SK-N-SH (cell line): Measurements from ENCODE around the gene MTIF2. TPM values are rescaled to one million over a fixed set of nuclear protein-coding genes. Genes with fewer than 3 reads are reported as not detected.
"Not testable (repeated sequence)": the region's sequence is repeated elsewhere in the genome, so short reads cannot be mapped to it uniquely, and the experiment has no call there.

Source experiments
- CTCF ChIA-PET: fragments of 300-600, 350-600 bp; formaldehyde crosslinking; extraction: SDS; loops from one replicate; lab custom pipeline; 2021; lab: Yijun Ruan, JAX
- POLR2A ChIA-PET: fragments of 350-600 bp; sonication (Branson Sonifier 250); formaldehyde crosslinking; extraction: SDS; loops from one replicate; lab custom pipeline; 2020; ENCODE audit warnings: antibody characterized with exemption, inconsistent platforms; lab: Yijun Ruan, JAX
- DNase-seq: peaks from one replicate; pipeline ENCODE4 v3.0.0; 2012
- H2AFZ ChIP-seq: fragments of 200-600 bp; sonication (generic); 2 replicates; pipeline ENCODE4 v1.8.1; 2016; ENCODE audit warnings: antibody characterized with exemption, mild to moderate bottlenecking, low read depth
- H3F3A ChIP-seq: fragments of 200-600 bp; sonication (generic); replicated peaks from 2 replicates; pipeline ENCODE3; 2016; ENCODE audit warnings: antibody characterized with exemption, mild to moderate bottlenecking; ENCODE audit not compliant: insufficient read depth
- H3K27ac ChIP-seq, 2 experiments: fragments of 200-500 bp in 1 of 2; fragments of 200-600 bp in 1 of 2; sonication (Bioruptor generic) in 1 of 2; sonication (generic), shearing (Covaris generic) in 1 of 2; 2 replicates each; pipeline versions ENCODE4 v1.5.1 to v1.6.1; 2014 to 2016; ENCODE audit warnings: low read depth in 2 of 2, inconsistent platforms in 1 of 2, low read length in 1 of 2, mild to moderate bottlenecking in 1 of 2, mixed read lengths in 1 of 2
- H3K27me3 ChIP-seq: fragments of 200-600 bp; sonication (generic), shearing (Covaris generic); 2 replicates; pipeline ENCODE4 v1.6.1; 2016; ENCODE audit warnings: mixed run types; ENCODE audit not compliant: insufficient read depth
- H3K36me3 ChIP-seq, 2 experiments: fragments of 200-500 bp in 1 of 2; fragments of 200-600 bp in 1 of 2; sonication (Bioruptor generic) in 1 of 2; sonication (generic) in 1 of 2; replicated peaks in 1 of 2; 2 replicates each; pipeline versions ENCODE3 to v1.5.1; 2014 to 2016; ENCODE audit warnings: low read length in 1 of 2, mild to moderate bottlenecking in 1 of 2; ENCODE audit not compliant: insufficient read depth in 2 of 2, control insufficient read depth in 1 of 2
- H3K4me1 ChIP-seq, 2 experiments: fragments of 200-500 bp in 1 of 2; fragments of 200-600 bp in 1 of 2; sonication (Bioruptor generic) in 1 of 2; sonication (generic), shearing (Covaris generic) in 1 of 2; 2 replicates each; pipeline versions ENCODE4 v1.5.1 to v1.6.1; 2014 to 2016; ENCODE audit warnings: low read depth in 1 of 2, low read length in 1 of 2, mixed run types in 1 of 2; ENCODE audit not compliant: insufficient read depth in 2 of 2, control insufficient read depth in 1 of 2
- H3K4me2 ChIP-seq: fragments of 200-600 bp; sonication (generic), shearing (Covaris generic); 2 replicates; pipeline ENCODE4 v1.6.1; 2017; ENCODE audit warnings: mixed run types
- H3K4me3 ChIP-seq, 2 experiments: fragments of 200-500 bp in 1 of 2; fragments of 200-600 bp in 1 of 2; sonication (Bioruptor generic) in 1 of 2; sonication (generic), shearing (Covaris generic) in 1 of 2; 2 replicates each; pipeline versions ENCODE4 v1.5.1 to v1.8.1; 2014 to 2016; ENCODE audit warnings: low read depth in 2 of 2, inconsistent platforms in 1 of 2, low read length in 1 of 2, mild to moderate bottlenecking in 1 of 2, mixed read lengths in 1 of 2, moderate library complexity in 1 of 2
- H3K79me2 ChIP-seq: fragments of 200-600 bp; sonication (generic); 2 replicates; pipeline ENCODE4 v1.8.1; 2017; ENCODE audit warnings: mild to moderate bottlenecking; ENCODE audit not compliant: insufficient read depth
- H3K9ac ChIP-seq: fragments of 200-600 bp; sonication (generic); 2 replicates; pipeline ENCODE4 v1.6.1; 2017; ENCODE audit warnings: mixed run types
- H3K9me2 ChIP-seq: fragments of 200-600 bp; sonication (generic); 2 replicates; pipeline ENCODE4 v1.6.1; 2017; ENCODE audit warnings: mixed run types
- H3K9me3 ChIP-seq: fragments of 200-600 bp; sonication (generic); 2 replicates; pipeline ENCODE4 v1.6.1; 2017; ENCODE audit warnings: mixed run types, mild to moderate bottlenecking, moderate library complexity
- H4K20me1 ChIP-seq: fragments of 200-600 bp; sonication (generic); 2 replicates; pipeline ENCODE4 v1.6.1; 2017; ENCODE audit warnings: mild to moderate bottlenecking, mixed run types; ENCODE audit not compliant: insufficient read depth
- CHD2 ChIP-seq: fragments of 150-350 bp; IDR thresholded peaks from 2 replicates; pipeline ENCODE4 v1.6.1; 2018; ENCODE audit warnings: low read length; ENCODE audit not compliant: partially characterized antibody
- ELF1 ChIP-seq: IDR thresholded peaks from 2 replicates; pipeline ENCODE4 v1.4.0; 2012
- EP300 ChIP-seq, 2 experiments: IDR thresholded peaks; 2 replicates each; pipeline versions ENCODE4 v1.4.0 to v1.6.1; 2012; ENCODE audit warnings: borderline replicate concordance in 1 of 2, low read depth in 1 of 2, low read length in 1 of 2
- EZH2phosphoT487 ChIP-seq: fragments of 200-600 bp; sonication (generic); IDR thresholded peaks from 2 replicates; pipeline ENCODE4 v1.6.1; 2017; ENCODE audit warnings: low read depth, mixed run types, mild to moderate bottlenecking, antibody characterized with exemption, moderate library complexity, borderline replicate concordance
- FOXJ3 ChIP-seq: sonication (generic); formaldehyde crosslinking; IDR thresholded peaks from 2 replicates; pipeline ENCODE4 v1.5.1; 2020; ENCODE audit warnings: mild to moderate bottlenecking, missing genetic modification reagents
- FOXM1 ChIP-seq: IDR thresholded peaks from 2 replicates; pipeline ENCODE4 v1.4.0; 2012; ENCODE audit warnings: low read depth, mild to moderate bottlenecking
- GABPA ChIP-seq: IDR thresholded peaks from 2 replicates; pipeline ENCODE4 v1.4.0; 2012; ENCODE audit warnings: low read depth, mild to moderate bottlenecking
- JUND ChIP-seq: IDR thresholded peaks from 2 replicates; pipeline ENCODE4 v1.4.0; 2012
- NRF1 ChIP-seq: IDR thresholded peaks from 2 replicates; pipeline ENCODE4 v1.6.1; 2012; ENCODE audit warnings: low read depth, mild to moderate bottlenecking, low read length
- RAD21 ChIP-seq: IDR thresholded peaks from 2 replicates; pipeline ENCODE4 v1.6.1; 2012; ENCODE audit warnings: mild to moderate bottlenecking, low read length
- RCOR1 ChIP-seq: fragments of 150-350 bp; IDR thresholded peaks from 2 replicates; pipeline ENCODE4 v1.6.1; 2017; ENCODE audit warnings: antibody characterized with exemption, low read length
- RFX5 ChIP-seq: IDR thresholded peaks from 2 replicates; pipeline ENCODE4 v1.6.1; 2012; ENCODE audit warnings: mild to moderate bottlenecking, improper control_type of control experiment, low read length
- SMC3 ChIP-seq: IDR thresholded peaks from 2 replicates; pipeline ENCODE4 v1.6.1; 2012; ENCODE audit warnings: low read depth, low read length, improper control_type of control experiment
- TAF1 ChIP-seq: IDR thresholded peaks from 2 replicates; pipeline ENCODE4 v1.6.1; 2012; ENCODE audit warnings: low read depth, mild to moderate bottlenecking, low read length, moderate library complexity, borderline replicate concordance
- TCF12 ChIP-seq: IDR thresholded peaks from 2 replicates; pipeline ENCODE4 v1.4.0; 2012
- TEAD4 ChIP-seq: IDR thresholded peaks from 2 replicates; pipeline ENCODE4 v1.4.0; 2012; ENCODE audit warnings: mild to moderate bottlenecking, borderline replicate concordance; ENCODE audit not compliant: insufficient read depth
- YY1 ChIP-seq: IDR thresholded peaks from 2 replicates; pipeline ENCODE4 v1.4.0; 2012; ENCODE audit warnings: low read depth, mild to moderate bottlenecking
- WGBS: methylation state at CpG from one replicate; pipeline ENCODE4 v1.1.6; 2017; ENCODE audit warnings: low lambda C conversion rate; 5-methylcytosine and 5-hydroxymethylcytosine counted together
- polyA plus RNA-seq, 3 experiments: library from polyadenylated mRNA; depleted of rRNA; stranded (reverse); fragments of >200 nt; gene quantifications; 2 replicates each; pipeline ENCODE4 v1.2.3, GENCODE V29; 2012
- TF ChIP-seq, protein P1 (sequence below): IDR thresholded peaks from 2 replicates; pipeline ENCODE4 v1.4.0; 2012; ENCODE audit warnings: low read depth, borderline replicate concordance
- TF ChIP-seq, protein P2 (sequence below): IDR thresholded peaks from 2 replicates; pipeline ENCODE4 v1.4.0; 2012; ENCODE audit warnings: low read depth, borderline replicate concordance

The MTIF2 gene
- polyA plus RNA-seq, 1 of the 3 experiments (the other 2 are of a cell fraction) = 12.9 TPM

DNA sequence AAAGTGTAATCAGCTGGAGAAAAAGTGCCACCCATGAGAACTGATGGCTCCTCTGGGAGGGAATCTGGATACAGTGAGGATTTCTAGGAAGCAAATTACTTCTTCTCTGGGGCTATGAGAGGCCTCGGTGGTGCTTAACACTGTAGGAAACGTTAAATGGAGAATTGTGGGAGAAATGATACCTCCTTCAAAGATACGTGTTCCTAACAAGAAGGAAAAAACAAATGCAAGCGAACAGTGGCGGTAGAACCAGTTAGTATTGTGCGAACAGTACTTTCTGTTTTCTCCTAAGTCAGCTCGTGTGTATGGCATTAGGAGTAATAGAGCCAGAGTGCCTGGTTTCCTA lies 587 bp upstream of the MTIF2 start:
- Histone ChIP-seq H3K9me2 (no peaks in the 10 kb centered on the region), H3K36me3 (peaks cover 3 to 20% of the 10 kb centered on the region in 2 experiments), H3K4me3 (peak overlapping the region; percentile 70 to 90), H3K4me2 (peak overlapping the region; percentile 90), H3K79me2 (peaks cover 19% of the 10 kb centered on the region), H3F3A (peaks cover 7% of the 10 kb centered on the region), H2AFZ (peak overlapping the region; percentile 100), H3K9ac (peak overlapping the region; percentile 87), H3K4me1 (peaks cover 0 to 6% of the 10 kb centered on the region in 2 experiments; a peak in 2 of 4 replicates), H3K9me3 (no peaks in the 10 kb centered on the region), H3K27me3 (no peaks in the 10 kb centered on the region), H3K27ac (peak overlapping the region; percentile 78 to 81), H4K20me1 (no peaks in the 10 kb centered on the region)
- TF ChIP-seq RAD21 (no peak), NRF1 (no peak), CHD2 (no peak)
- 72% methylated on average over 7 of the region's 7 CpGs for WGBS
- ChIA-PET POLR2A (no interaction called here), CTCF (interaction anchor here (0.7 to 1.8 kb wide), 2 partner anchors 37 to 162 kb away, joined by 3 to 4 read pairs; partner anchors contain the start of genes CLHC1 and RPS27A)
- peak; percentile 28 for DNase-seq

DNA sequence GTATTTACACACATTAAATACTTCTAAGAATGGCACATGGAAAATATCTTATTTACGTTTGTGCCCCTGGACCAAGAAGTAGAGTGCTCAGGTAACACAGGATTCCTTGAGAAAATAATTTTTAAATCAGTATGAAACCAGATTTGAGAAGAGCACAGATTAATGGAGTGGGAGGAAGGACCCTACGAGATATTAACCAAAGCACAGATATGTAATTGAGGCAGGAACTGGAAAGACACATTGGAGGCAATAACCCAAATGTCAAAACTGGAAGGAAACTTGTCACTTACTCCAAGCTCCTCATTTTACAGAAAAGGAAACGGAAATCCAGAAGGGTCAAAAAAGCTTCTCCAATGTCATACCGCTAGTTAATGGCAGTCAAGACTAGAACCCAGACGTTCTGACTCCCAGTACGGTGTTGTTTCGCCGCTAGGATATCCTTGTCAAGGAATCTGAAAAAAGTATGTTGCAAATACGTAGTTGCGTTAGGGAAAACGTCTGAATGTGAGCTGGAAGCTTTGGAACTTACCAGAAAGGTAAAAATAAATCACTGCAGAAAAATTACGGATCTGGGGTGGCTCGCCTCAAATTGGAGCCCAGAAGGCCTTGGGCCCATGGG lies 634 bp downstream of the MTIF2 start:
- POLR2A ChIA-PET = interaction anchor here (0.7 kb wide), 1 partner anchor 39 kb away, joined by 3 read pairs; no protein-coding TSS in a partner anchor

DNA sequence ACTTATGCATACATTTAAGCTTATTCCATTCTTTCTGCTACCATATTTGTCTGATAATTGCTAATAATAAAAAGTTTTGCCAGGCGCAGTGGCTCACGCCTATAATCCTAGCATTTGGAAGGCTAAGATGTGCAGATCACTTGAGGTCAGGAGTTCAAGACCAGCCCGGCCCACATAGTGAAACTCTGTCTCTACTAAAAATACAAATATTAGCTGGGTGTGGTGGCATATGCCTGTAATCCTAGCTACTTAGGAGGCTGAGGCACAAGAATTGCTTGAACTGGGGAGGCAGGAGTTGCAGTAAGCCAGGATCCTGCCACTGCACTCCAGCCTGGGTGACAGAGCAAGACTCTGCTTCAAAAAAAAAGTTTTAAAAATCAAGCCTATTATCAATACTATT lies 9.4 kb downstream of the MTIF2 start:
- peaks cover 38 to 53% of the 10 kb centered on the region in 2 experiments for H3K36me3 ChIP-seq
- H3K27me3 ChIP-seq, H3K9me3 ChIP-seq, H3K27ac ChIP-seq, DNase-seq, H3K4me1 ChIP-seq, H3K9ac ChIP-seq, H2AFZ ChIP-seq, H3K4me2 ChIP-seq, H3K79me2 ChIP-seq, H3K4me3 ChIP-seq, H3F3A ChIP-seq, H3K9me2 ChIP-seq, H4K20me1 ChIP-seq, POLR2A ChIA-PET: not testable (repeated sequence)
- CTCF ChIA-PET = interaction anchor here (0.6 to 2.5 kb wide), 2 partner anchors 8 to 427 kb away, joined by 3 to 8 read pairs; no protein-coding TSS in a partner anchor
- WGBS = 98% methylated on average over 3 of the region's 3 CpGs

More for the DNA sequence above, 634 bp downstream of the MTIF2 start:
- Histone ChIP-seq H3F3A (peaks cover 7% of the 10 kb centered on the region), H3K9ac (peak overlapping the region; percentile 87), H3K4me3 (peak overlapping the region; percentile 70 to 90), H4K20me1 (no peaks in the 10 kb centered on the region), H3K36me3 (peaks cover 15 to 22% of the 10 kb centered on the region in 2 experiments), H3K9me3 (no peaks in the 10 kb centered on the region), H3K4me2 (peak overlapping the region; percentile 90), H3K79me2 (peaks cover 19% of the 10 kb centered on the region), H3K27ac (peak overlapping the region; percentile 78 to 85), H3K27me3 (no peaks in the 10 kb centered on the region), H3K4me1 (peaks cover 0 to 6% of the 10 kb centered on the region in 2 experiments; a peak in 2 of 4 replicates), H3K9me2 (no peaks in the 10 kb centered on the region), H2AFZ (peak overlapping the region; percentile 91)
- no peak for DNase-seq
- WGBS = 8% methylated on average over 13 of the region's 13 CpGs
- TF ChIP-seq TAF1 (no peak), EZH2phosphoT487 (no peak), RAD21 (no peak), TEAD4 (no peak), RCOR1 (no peak), GABPA (no peak), FOXM1 (no peak), TCF12 (no peak), EP300 (IDR thresholded peaks at IDR 0.05; ENCODE audit: borderline replicate concordance in 1 of 2, low read depth in 1 of 2, low read length in 1 of 2) (no peak), CHD2 (no peak), FOXJ3 (CRISPR knock-in tag) (no peak), RFX5 (no peak), YY1 (no peak), SMC3 (no peak), ELF1 (no peak), JUND (no peak)
- TF ChIP-seq, protein P1, sequence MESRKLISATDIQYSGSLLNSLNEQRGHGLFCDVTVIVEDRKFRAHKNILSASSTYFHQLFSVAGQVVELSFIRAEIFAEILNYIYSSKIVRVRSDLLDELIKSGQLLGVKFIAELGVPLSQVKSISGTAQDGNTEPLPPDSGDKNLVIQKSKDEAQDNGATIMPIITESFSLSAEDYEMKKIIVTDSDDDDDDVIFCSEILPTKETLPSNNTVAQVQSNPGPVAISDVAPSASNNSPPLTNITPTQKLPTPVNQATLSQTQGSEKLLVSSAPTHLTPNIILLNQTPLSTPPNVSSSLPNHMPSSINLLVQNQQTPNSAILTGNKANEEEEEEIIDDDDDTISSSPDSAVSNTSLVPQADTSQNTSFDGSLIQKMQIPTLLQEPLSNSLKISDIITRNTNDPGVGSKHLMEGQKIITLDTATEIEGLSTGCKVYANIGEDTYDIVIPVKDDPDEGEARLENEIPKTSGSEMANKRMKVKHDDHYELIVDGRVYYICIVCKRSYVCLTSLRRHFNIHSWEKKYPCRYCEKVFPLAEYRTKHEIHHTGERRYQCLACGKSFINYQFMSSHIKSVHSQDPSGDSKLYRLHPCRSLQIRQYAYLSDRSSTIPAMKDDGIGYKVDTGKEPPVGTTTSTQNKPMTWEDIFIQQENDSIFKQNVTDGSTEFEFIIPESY = no peak
- TF ChIP-seq, protein P2, sequence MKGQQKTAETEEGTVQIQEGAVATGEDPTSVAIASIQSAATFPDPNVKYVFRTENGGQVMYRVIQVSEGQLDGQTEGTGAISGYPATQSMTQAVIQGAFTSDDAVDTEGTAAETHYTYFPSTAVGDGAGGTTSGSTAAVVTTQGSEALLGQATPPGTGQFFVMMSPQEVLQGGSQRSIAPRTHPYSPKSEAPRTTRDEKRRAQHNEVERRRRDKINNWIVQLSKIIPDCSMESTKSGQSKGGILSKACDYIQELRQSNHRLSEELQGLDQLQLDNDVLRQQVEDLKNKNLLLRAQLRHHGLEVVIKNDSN = no peak
- CTCF ChIA-PET = interaction anchor here (1.2 to 1.8 kb wide), 2 partner anchors 9 to 252 kb away, joined by 3 to 8 read pairs; no protein-coding TSS in a partner anchor
